ENCODE results near the gene LRRC10B.

Gene LRRC10B

GRCh38 chr11:61531044-61531443 is 22.5 kb downstream of the LRRC10B start:
- TF ChIP-seq, protein P1, sequence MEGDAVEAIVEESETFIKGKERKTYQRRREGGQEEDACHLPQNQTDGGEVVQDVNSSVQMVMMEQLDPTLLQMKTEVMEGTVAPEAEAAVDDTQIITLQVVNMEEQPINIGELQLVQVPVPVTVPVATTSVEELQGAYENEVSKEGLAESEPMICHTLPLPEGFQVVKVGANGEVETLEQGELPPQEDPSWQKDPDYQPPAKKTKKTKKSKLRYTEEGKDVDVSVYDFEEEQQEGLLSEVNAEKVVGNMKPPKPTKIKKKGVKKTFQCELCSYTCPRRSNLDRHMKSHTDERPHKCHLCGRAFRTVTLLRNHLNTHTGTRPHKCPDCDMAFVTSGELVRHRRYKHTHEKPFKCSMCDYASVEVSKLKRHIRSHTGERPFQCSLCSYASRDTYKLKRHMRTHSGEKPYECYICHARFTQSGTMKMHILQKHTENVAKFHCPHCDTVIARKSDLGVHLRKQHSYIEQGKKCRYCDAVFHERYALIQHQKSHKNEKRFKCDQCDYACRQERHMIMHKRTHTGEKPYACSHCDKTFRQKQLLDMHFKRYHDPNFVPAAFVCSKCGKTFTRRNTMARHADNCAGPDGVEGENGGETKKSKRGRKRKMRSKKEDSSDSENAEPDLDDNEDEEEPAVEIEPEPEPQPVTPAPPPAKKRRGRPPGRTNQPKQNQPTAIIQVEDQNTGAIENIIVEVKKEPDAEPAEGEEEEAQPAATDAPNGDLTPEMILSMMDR (conservative IDR thresholded peaks at IDR 0.05; ENCODE audit: control insufficient read depth, insufficient read depth, low read depth, low read length): no peak
- no peak for DNase-seq (ENCODE audit: low read depth)
- no peak overlapping the region for H3K4me3 ChIP-seq (ENCODE audit: control insufficient read depth, low read depth, low read length)

DNA sequence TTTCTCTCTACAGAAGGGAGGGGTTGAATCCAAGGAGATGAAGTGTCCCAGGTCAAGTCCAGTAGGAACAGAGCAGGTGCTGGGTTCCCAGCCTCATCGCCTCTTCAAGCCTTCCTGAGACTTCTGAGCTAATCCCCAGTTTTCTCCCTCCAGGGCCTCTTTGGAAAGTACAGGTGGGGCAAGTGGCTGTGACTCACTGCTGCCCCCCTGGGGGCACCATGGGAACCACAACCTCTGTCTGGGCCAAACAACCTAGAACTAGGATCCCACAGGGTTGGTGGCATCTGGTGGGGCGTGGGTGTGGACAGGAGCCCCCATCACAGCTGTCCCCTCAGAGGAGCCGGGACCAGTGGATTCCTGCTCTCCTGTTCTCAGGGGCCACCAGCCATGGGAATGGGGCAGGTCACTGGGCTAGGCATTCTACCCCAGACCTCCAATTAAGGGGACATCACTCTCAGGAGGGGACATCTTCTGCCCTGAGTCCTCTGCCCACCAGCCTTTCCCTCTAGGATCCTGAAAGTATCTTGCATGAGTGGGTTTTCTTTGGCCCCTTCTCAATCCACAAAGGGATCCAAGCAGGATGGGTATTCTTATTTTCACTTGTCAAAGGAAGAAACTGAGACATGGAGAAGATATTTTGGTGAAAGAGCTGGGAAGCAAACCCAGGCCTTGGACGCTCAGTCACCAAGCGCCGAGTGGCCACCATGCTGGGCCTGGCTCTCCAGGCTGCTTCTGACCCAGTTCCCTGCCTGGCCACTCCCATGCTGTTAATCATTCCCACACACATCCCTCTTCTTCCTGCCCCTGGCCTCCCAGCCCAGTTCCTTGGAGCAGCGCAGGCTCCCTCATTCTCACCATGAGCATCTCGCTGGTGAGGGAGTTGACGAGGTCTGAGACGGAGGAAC is 23.8 kb downstream of the LRRC10B start:
- TF ChIP-seq, protein P1 (conservative IDR thresholded peaks at IDR 0.05; ENCODE audit: control insufficient read depth, insufficient read depth, low read depth, low read length): peak; percentile 80
- no peak overlapping the region for H3K4me3 ChIP-seq (ENCODE audit: control insufficient read depth, low read depth, low read length)
- DNase-seq (ENCODE audit: low read depth): peak; percentile 46

GRCh38 chr11:61533039-61533375 is 24.5 kb downstream of the LRRC10B start:
- TF ChIP-seq, protein P1 (conservative IDR thresholded peaks at IDR 0.05; ENCODE audit: control insufficient read depth, insufficient read depth, low read depth, low read length): no peak
- no peak overlapping the region for H3K4me3 ChIP-seq (ENCODE audit: control insufficient read depth, low read depth, low read length)
- DNase-seq (ENCODE audit: low read depth): no peak

GRCh38 chr11:61533401-61533800 is 24.9 kb downstream of the LRRC10B start:
- TF ChIP-seq, protein P1 (conservative IDR thresholded peaks at IDR 0.05; ENCODE audit: control insufficient read depth, insufficient read depth, low read depth, low read length): no peak
- DNase-seq (ENCODE audit: low read depth): no peak
- H3K4me3 ChIP-seq (ENCODE audit: control insufficient read depth, low read depth, low read length): no peak overlapping the region

DNA sequence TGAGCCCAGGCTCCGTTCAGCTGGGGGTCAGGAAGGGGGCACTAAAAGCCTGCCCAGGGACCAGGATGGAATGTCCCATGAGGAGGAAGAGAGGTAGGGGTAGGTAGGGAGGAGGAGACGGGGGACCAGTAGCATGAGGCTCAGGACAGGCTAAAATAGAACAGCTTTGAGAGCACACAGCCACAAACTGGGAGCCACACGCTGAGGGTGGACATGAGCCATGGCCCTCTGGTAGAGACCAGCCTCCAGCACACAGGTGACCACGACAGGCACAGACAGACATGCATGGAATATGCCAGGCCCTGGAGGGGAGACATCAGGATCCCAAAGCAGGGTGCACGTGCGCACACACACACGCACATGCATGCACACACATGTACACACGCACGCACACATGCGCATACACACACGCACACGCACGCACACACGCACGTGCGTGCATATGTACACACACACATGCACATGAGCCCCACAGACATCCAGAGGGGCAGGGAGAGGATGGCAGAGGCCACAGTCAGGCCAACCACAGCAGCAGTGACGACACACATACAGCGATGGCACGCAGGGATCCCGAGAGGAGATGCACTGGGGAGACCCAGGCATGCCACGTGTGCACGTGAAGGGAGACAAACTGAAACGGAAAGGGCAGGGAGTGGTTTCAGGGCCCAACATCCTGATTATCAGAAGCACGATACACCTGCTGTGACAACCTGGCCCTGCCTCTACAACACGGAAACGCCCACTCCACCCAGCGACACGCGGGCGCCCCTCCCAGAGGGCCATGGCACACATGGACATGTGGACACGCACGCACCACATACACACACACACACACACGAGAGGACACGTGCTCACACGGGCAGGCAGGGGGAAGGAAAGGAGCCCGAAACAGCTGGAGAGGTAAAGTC is 25.7 kb downstream of the LRRC10B start:
- no peak for DNase-seq (ENCODE audit: low read depth)
- TF ChIP-seq, protein P1 (conservative IDR thresholded peaks at IDR 0.05; ENCODE audit: control insufficient read depth, insufficient read depth, low read depth, low read length): no peak
- H3K4me3 ChIP-seq (ENCODE audit: control insufficient read depth, low read depth, low read length): no peak overlapping the region

DNA sequence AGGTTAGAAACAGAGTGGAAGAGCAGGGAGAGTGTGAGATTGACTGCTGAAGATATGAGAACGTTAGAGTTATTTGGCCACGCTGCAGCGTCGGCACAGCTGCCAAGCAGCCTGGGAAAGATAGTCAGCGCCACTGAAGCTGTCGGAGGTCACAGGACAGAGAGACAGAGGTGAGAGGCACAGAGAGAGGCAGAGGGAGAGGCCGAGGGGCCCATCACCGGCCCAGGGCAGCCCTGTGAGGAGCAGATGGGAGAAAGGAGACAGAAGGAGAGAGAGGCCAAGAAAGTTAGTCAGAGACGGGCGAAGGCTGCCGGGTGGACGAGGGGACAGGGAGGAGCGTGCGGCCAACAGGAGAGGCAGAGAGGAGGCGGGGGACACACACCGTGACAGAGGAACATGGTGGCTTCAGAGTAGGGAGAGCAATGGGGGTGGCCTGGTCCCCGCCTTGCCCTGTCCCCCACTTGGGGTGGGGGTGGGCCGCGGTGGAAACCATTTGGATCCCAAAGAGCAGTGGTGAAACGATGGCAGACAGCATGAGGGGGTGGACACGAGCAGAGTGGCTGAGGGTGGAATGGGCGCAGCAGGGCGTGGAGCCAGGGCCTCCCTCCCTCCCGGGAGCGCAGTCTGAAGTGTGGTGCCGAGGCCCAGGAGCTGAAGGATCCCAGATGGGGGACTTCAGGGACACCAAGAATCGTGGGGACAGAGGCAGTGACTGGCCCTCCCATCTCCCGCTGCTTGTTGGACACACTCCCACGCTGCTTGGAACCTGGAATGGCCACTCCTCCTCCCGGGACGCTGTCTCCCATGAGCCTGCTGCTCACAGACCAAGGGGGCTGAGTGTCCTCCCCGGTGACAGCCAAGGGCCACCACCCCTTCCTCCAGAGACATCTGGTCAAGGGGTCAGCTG is 26.6 kb downstream of the LRRC10B start:
- H3K4me3 ChIP-seq (ENCODE audit: control insufficient read depth, low read depth, low read length): no peak overlapping the region
- TF ChIP-seq, protein P1 (conservative IDR thresholded peaks at IDR 0.05; ENCODE audit: control insufficient read depth, insufficient read depth, low read depth, low read length): no peak
- DNase-seq (ENCODE audit: low read depth): no peak

Measured in fibroblast of mammary gland (primary cell).